Measurements from ENCODE around the gene WDR89. TPM values are rescaled to one million over a fixed set of nuclear protein-coding genes. Genes with fewer than 3 reads are reported as not detected.

The WDR89 gene
- total and polyA plus RNA-seq, 2 experiments from 2014 or later: 21.5 to 31.8 TPM

DNA sequence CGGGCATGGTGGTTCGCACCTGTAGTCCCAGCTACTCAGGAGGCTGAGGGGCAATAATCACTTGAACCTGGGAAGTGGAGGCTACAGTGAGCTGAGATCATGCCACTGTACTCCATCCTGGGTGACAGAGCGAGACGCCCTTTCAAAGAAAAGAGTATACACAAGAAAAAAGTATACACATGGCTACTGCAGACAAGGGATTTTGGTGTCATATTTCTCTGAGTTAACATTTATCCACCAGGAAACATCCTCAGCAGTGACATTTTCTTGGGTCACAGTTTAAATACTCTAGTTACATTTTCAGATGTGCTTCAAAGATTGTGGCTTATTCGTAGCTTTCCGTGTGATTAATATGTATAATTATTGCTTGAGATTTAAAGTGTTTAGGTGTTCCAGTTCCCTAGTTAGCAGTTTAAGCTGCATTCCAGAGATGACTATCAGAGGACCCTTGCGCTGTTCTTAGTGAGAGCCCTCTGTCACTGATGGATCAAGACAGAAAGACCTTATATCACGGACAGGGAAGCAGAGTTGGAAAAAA lies 93.8 kb downstream of the WDR89 start:
- H3K36me3 ChIP-seq (ENCODE audit: insufficient read depth): no peaks in the 10 kb centered on the region
- ATAC-seq (no peak), DNase-seq (ENCODE audit: low spot score) (no peak)
- H3K4me3 ChIP-seq: no peak overlapping the region
- H4K20me1 ChIP-seq (replicated peaks; ENCODE audit: insufficient read depth): no peaks in the 10 kb centered on the region
- Mint-ChIP-seq H3K27ac (no peak overlapping the region), H3K4me3 (no peak overlapping the region), H3K36me3 (ENCODE audit: low read depth) (no peaks in the 10 kb centered on the region), H3K4me1 (peaks cover 8% of the 10 kb centered on the region; the same call in 2 of the 3 replicates), H3K27me3 (ENCODE audit: insufficient read depth, low read depth, poor library complexity) (peaks cover 5% of the 10 kb centered on the region), H3K9me3 (no peaks in the 10 kb centered on the region)
- H3F3A ChIP-seq (replicated peaks; ENCODE audit: low read depth): no peaks in the 10 kb centered on the region
- H3K4me1 ChIP-seq (ENCODE audit: insufficient read depth): no peaks in the 10 kb centered on the region
- no peak for TF ChIP-seq ZNF114 (CRISPR knock-in tag; IDR thresholded peaks at IDR 0.05)
- no peak for TF ChIP-seq STAT1 (IDR thresholded peaks at IDR 0.05; ENCODE audit: unreplicated experiment)
- TF ChIP-seq, protein P1, sequence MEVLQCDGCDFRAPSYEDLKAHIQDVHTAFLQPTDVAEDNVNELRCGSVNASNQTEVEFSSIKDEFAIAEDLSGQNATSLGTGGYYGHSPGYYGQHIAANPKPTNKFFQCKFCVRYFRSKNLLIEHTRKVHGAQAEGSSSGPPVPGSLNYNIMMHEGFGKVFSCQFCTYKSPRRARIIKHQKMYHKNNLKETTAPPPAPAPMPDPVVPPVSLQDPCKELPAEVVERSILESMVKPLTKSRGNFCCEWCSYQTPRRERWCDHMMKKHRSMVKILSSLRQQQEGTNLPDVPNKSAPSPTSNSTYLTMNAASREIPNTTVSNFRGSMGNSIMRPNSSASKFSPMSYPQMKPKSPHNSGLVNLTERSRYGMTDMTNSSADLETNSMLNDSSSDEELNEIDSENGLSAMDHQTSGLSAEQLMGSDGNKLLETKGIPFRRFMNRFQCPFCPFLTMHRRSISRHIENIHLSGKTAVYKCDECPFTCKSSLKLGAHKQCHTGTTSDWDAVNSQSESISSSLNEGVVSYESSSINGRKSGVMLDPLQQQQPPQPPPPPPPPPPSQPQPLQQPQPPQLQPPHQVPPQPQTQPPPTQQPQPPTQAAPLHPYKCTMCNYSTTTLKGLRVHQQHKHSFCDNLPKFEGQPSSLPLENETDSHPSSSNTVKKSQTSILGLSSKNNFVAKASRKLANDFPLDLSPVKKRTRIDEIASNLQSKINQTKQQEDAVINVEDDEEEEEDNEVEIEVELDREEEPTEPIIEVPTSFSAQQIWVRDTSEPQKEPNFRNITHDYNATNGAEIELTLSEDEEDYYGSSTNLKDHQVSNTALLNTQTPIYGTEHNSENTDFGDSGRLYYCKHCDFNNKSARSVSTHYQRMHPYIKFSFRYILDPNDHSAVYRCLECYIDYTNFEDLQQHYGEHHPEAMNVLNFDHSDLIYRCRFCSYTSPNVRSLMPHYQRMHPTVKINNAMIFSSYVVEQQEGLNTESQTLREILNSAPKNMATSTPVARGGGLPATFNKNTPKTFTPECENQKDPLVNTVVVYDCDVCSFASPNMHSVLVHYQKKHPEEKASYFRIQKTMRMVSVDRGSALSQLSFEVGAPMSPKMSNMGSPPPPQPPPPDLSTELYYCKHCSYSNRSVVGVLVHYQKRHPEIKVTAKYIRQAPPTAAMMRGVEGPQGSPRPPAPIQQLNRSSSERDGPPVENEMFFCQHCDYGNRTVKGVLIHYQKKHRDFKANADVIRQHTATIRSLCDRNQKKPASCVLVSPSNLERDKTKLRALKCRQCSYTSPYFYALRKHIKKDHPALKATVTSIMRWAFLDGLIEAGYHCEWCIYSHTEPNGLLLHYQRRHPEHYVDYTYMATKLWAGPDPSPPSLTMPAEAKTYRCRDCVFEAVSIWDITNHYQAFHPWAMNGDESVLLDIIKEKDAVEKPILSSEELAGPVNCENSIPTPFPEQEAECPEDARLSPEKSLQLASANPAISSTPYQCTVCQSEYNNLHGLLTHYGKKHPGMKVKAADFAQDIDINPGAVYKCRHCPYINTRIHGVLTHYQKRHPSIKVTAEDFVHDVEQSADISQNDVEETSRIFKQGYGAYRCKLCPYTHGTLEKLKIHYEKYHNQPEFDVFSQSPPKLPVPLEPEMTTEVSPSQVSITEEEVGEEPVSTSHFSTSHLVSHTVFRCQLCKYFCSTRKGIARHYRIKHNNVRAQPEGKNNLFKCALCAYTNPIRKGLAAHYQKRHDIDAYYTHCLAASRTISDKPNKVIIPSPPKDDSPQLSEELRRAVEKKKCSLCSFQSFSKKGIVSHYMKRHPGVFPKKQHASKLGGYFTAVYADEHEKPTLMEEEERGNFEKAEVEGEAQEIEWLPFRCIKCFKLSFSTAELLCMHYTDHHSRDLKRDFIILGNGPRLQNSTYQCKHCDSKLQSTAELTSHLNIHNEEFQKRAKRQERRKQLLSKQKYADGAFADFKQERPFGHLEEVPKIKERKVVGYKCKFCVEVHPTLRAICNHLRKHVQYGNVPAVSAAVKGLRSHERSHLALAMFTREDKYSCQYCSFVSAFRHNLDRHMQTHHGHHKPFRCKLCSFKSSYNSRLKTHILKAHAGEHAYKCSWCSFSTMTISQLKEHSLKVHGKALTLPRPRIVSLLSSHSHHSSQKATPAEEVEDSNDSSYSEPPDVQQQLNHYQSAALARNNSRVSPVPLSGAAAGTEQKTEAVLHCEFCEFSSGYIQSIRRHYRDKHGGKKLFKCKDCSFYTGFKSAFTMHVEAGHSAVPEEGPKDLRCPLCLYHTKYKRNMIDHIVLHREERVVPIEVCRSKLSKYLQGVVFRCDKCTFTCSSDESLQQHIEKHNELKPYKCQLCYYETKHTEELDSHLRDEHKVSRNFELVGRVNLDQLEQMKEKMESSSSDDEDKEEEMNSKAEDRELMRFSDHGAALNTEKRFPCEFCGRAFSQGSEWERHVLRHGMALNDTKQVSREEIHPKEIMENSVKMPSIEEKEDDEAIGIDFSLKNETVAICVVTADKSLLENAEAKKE (CRISPR knock-in tag; IDR thresholded peaks at IDR 0.05): no peak
- TF ChIP-seq, protein P2, sequence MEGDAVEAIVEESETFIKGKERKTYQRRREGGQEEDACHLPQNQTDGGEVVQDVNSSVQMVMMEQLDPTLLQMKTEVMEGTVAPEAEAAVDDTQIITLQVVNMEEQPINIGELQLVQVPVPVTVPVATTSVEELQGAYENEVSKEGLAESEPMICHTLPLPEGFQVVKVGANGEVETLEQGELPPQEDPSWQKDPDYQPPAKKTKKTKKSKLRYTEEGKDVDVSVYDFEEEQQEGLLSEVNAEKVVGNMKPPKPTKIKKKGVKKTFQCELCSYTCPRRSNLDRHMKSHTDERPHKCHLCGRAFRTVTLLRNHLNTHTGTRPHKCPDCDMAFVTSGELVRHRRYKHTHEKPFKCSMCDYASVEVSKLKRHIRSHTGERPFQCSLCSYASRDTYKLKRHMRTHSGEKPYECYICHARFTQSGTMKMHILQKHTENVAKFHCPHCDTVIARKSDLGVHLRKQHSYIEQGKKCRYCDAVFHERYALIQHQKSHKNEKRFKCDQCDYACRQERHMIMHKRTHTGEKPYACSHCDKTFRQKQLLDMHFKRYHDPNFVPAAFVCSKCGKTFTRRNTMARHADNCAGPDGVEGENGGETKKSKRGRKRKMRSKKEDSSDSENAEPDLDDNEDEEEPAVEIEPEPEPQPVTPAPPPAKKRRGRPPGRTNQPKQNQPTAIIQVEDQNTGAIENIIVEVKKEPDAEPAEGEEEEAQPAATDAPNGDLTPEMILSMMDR (conservative IDR thresholded peaks at IDR 0.05; ENCODE audit: low read depth in 2 of 2): no peak
- TF ChIP-seq, protein P3, sequence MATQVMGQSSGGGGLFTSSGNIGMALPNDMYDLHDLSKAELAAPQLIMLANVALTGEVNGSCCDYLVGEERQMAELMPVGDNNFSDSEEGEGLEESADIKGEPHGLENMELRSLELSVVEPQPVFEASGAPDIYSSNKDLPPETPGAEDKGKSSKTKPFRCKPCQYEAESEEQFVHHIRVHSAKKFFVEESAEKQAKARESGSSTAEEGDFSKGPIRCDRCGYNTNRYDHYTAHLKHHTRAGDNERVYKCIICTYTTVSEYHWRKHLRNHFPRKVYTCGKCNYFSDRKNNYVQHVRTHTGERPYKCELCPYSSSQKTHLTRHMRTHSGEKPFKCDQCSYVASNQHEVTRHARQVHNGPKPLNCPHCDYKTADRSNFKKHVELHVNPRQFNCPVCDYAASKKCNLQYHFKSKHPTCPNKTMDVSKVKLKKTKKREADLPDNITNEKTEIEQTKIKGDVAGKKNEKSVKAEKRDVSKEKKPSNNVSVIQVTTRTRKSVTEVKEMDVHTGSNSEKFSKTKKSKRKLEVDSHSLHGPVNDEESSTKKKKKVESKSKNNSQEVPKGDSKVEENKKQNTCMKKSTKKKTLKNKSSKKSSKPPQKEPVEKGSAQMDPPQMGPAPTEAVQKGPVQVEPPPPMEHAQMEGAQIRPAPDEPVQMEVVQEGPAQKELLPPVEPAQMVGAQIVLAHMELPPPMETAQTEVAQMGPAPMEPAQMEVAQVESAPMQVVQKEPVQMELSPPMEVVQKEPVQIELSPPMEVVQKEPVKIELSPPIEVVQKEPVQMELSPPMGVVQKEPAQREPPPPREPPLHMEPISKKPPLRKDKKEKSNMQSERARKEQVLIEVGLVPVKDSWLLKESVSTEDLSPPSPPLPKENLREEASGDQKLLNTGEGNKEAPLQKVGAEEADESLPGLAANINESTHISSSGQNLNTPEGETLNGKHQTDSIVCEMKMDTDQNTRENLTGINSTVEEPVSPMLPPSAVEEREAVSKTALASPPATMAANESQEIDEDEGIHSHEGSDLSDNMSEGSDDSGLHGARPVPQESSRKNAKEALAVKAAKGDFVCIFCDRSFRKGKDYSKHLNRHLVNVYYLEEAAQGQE (IDR thresholded peaks at IDR 0.05; ENCODE audit: unreplicated experiment): no peak
- H3K4me2 ChIP-seq: no peak overlapping the region
- H3K27me3 ChIP-seq (ENCODE audit: insufficient read depth): no peaks in the 10 kb centered on the region
- H3K27ac ChIP-seq (ENCODE audit: low read depth): no peak overlapping the region
- no peaks in the 10 kb centered on the region for H3K79me2 ChIP-seq (replicated peaks; ENCODE audit: insufficient read depth)
- no peaks in the 10 kb centered on the region for H3K9me2 ChIP-seq (ENCODE audit: insufficient read depth)
- no peak overlapping the region for H2AFZ ChIP-seq

Small RNAs within 50 kb of the gene (small RNA-seq; reads per million reads assigned to genes)
- gene RF00012 (ENCODE audit: low replicate concordance) (not detected), gene RF00019 (ENCODE audit: low replicate concordance) (not detected), gene RNU6-1162P (ENCODE audit: low replicate concordance) (not detected), gene RNU6-597P (ENCODE audit: low replicate concordance) (0.07 reads per million)

Other genes with a start within 250 kb of the WDR89 start
- gene PPP2R5E, start 98.5 kb downstream of the WDR89 start, total RNA-seq (2014; rRNA removed; shearing (Covaris generic)): 45.5 and 52.2 TPM in 2 replicates
- 37.8 and 40.9 TPM in 2 replicates for gene PPP2R5E, start 98.5 kb downstream of the WDR89 start, polyA plus RNA-seq (2016; fragmentation: Nextera tagmentation; extraction: Ambion mirVana)
- gene SGPP1, start 86.2 kb upstream of the WDR89 start, total RNA-seq (2014; rRNA removed; shearing (Covaris generic)): 11.1 and 14.1 TPM in 2 replicates
- 4.2 and 4.3 TPM in 2 replicates for gene SGPP1, start 86.2 kb upstream of the WDR89 start, polyA plus RNA-seq (2016; fragmentation: Nextera tagmentation; extraction: Ambion mirVana)
- gene SYNE2, start 211.1 kb upstream of the WDR89 start, total RNA-seq (2014; rRNA removed; shearing (Covaris generic)): 86.5 and 100 TPM in 2 replicates
- 21.7 and 34.3 TPM in 2 replicates for gene SYNE2, start 211.1 kb upstream of the WDR89 start, polyA plus RNA-seq (2016; fragmentation: Nextera tagmentation; extraction: Ambion mirVana)

Measured in GM23338 (cell line).